Measurements from ENCODE around the gene CPB1. TPM values are rescaled to one million over a fixed set of nuclear protein-coding genes. Genes with fewer than 3 reads are reported as not detected.

CPB1 gene
- total RNA-seq, 1 donor from 2014 or later: not detected

GRCh38 chr3:148815316-148816110 lies 12.1 kb upstream of the CPB1 start:
- Mint-ChIP-seq H3K9me3 (no peaks in the 10 kb centered on the region), H3K27ac (no peak overlapping the region), H3K4me1 (no peaks in the 10 kb centered on the region), H3K27me3 (no peaks in the 10 kb centered on the region), H3K36me3 (ENCODE audit: low read depth) (no peaks in the 10 kb centered on the region), H3K4me3 (no peak overlapping the region)
- intact Hi-C loops (cut with micrococcal nuclease): no loop called here
- no peak for DNase-seq

GRCh38 chr3:148816427-148816826 lies 11.2 kb upstream of the CPB1 start:
- DNase-seq: no peak
- intact Hi-C loops (cut with micrococcal nuclease): no loop called here
- Mint-ChIP-seq H3K36me3 (ENCODE audit: low read depth) (no peaks in the 10 kb centered on the region), H3K27me3 (no peaks in the 10 kb centered on the region), H3K9me3 (no peaks in the 10 kb centered on the region), H3K27ac (no peak overlapping the region), H3K4me3 (no peak overlapping the region), H3K4me1 (no peaks in the 10 kb centered on the region)

GRCh38 chr3:148816981-148817525 lies 10.6 kb upstream of the CPB1 start:
- Mint-ChIP-seq H3K27ac (no peak overlapping the region), H3K9me3 (no peaks in the 10 kb centered on the region), H3K36me3 (ENCODE audit: low read depth) (no peaks in the 10 kb centered on the region), H3K27me3 (no peaks in the 10 kb centered on the region), H3K4me3 (no peak overlapping the region), H3K4me1 (no peaks in the 10 kb centered on the region)
- intact Hi-C loops (cut with micrococcal nuclease): no loop called here
- no peak for DNase-seq

- Mint-ChIP-seq H3K27me3 (peaks cover 3% of the 10 kb centered on the region), H3K36me3 (ENCODE audit: low read depth) (no peaks in the 10 kb centered on the region), H3K9me3 (no peaks in the 10 kb centered on the region), H3K4me3 (no peak overlapping the region), H3K4me1 (no peaks in the 10 kb centered on the region), H3K27ac (no peak overlapping the region)
- no peak for DNase-seq
- intact Hi-C loops (cut with micrococcal nuclease): no loop called here
Observed at GRCh38 chr3:148820361-148821245, 7.0 kb upstream of the CPB1 start.

GRCh38 chr3:148823026-148823425 lies 4.6 kb upstream of the CPB1 start:
- peaks cover 5% of the 10 kb centered on the region for H3K27me3 Mint-ChIP-seq
- H3K27ac Mint-ChIP-seq: no peak overlapping the region
- H3K4me1 Mint-ChIP-seq: no peaks in the 10 kb centered on the region
- no peak overlapping the region for H3K4me3 Mint-ChIP-seq
- DNase-seq: no peak
- no peaks in the 10 kb centered on the region for H3K36me3 Mint-ChIP-seq (ENCODE audit: low read depth)
- intact Hi-C loops (cut with micrococcal nuclease): no loop called here
- no peaks in the 10 kb centered on the region for H3K9me3 Mint-ChIP-seq

GRCh38 chr3:148825476-148825875 lies 2.1 kb upstream of the CPB1 start:
- H3K27me3 Mint-ChIP-seq: peaks cover 5% of the 10 kb centered on the region
- no peaks in the 10 kb centered on the region for H3K4me1 Mint-ChIP-seq
- H3K4me3 Mint-ChIP-seq: no peak overlapping the region
- DNase-seq: no peak
- H3K9me3 Mint-ChIP-seq: no peaks in the 10 kb centered on the region
- H3K36me3 Mint-ChIP-seq (ENCODE audit: low read depth): no peaks in the 10 kb centered on the region
- H3K27ac Mint-ChIP-seq: no peak overlapping the region
- intact Hi-C loops (cut with micrococcal nuclease): no loop called here

- no peak overlapping the region for H3K27ac Mint-ChIP-seq
- intact Hi-C loops (cut with micrococcal nuclease): no loop called here
- no peak for DNase-seq
- H3K9me3 Mint-ChIP-seq: no peaks in the 10 kb centered on the region
- no peak overlapping the region for H3K4me3 Mint-ChIP-seq
- peaks cover 5% of the 10 kb centered on the region for H3K27me3 Mint-ChIP-seq
- H3K4me1 Mint-ChIP-seq: no peaks in the 10 kb centered on the region
- no peaks in the 10 kb centered on the region for H3K36me3 Mint-ChIP-seq (ENCODE audit: low read depth)
Observed at GRCh38 chr3:148828136-148828690, 602 bp downstream of the CPB1 start.

GRCh38 chr3:148829926-148830325 lies 2.3 kb downstream of the CPB1 start:
- no peaks in the 10 kb centered on the region for H3K4me1 Mint-ChIP-seq
- H3K9me3 Mint-ChIP-seq: no peaks in the 10 kb centered on the region
- no peak overlapping the region for H3K27ac Mint-ChIP-seq
- intact Hi-C loops (cut with micrococcal nuclease): no loop called here
- no peaks in the 10 kb centered on the region for H3K36me3 Mint-ChIP-seq (ENCODE audit: low read depth)
- DNase-seq: no peak
- H3K27me3 Mint-ChIP-seq: peaks cover 2% of the 10 kb centered on the region
- no peak overlapping the region for H3K4me3 Mint-ChIP-seq

- peak; percentile 29 for DNase-seq
- Mint-ChIP-seq H3K36me3 (ENCODE audit: low read depth) (no peaks in the 10 kb centered on the region), H3K9me3 (no peaks in the 10 kb centered on the region), H3K27ac (no peak overlapping the region), H3K4me1 (no peaks in the 10 kb centered on the region), H3K27me3 (no peaks in the 10 kb centered on the region), H3K4me3 (no peak overlapping the region)
- intact Hi-C loops (cut with micrococcal nuclease): no loop called here
Observed at GRCh38 chr3:148833223-148833622, 5.6 kb downstream of the CPB1 start.

- DNase-seq: no peak
- Mint-ChIP-seq H3K4me1 (no peaks in the 10 kb centered on the region), H3K27ac (no peak overlapping the region), H3K36me3 (ENCODE audit: low read depth) (no peaks in the 10 kb centered on the region), H3K4me3 (no peak overlapping the region), H3K27me3 (no peaks in the 10 kb centered on the region), H3K9me3 (no peaks in the 10 kb centered on the region)
- intact Hi-C loops (cut with micrococcal nuclease): no loop called here
Observed at GRCh38 chr3:148839805-148840204, 12.2 kb downstream of the CPB1 start.

GRCh38 chr3:148840451-148840850 lies 12.8 kb downstream of the CPB1 start:
- DNase-seq: no peak
- H3K4me1 Mint-ChIP-seq: no peaks in the 10 kb centered on the region
- no peaks in the 10 kb centered on the region for H3K9me3 Mint-ChIP-seq
- H3K36me3 Mint-ChIP-seq (ENCODE audit: low read depth): no peaks in the 10 kb centered on the region
- intact Hi-C loops (cut with micrococcal nuclease): no loop called here
- H3K27me3 Mint-ChIP-seq: no peaks in the 10 kb centered on the region
- H3K4me3 Mint-ChIP-seq: no peak overlapping the region
- no peak overlapping the region for H3K27ac Mint-ChIP-seq

- Mint-ChIP-seq H3K4me3 (no peak overlapping the region), H3K27ac (no peak overlapping the region), H3K9me3 (no peaks in the 10 kb centered on the region), H3K4me1 (no peaks in the 10 kb centered on the region), H3K27me3 (peaks cover 2% of the 10 kb centered on the region), H3K36me3 (ENCODE audit: low read depth) (no peaks in the 10 kb centered on the region)
- intact Hi-C loops (cut with micrococcal nuclease): no loop called here
- DNase-seq: no peak
Observed at GRCh38 chr3:148845756-148846395, 18.3 kb downstream of the CPB1 start.

- Mint-ChIP-seq H3K27me3 (peaks cover 2% of the 10 kb centered on the region), H3K9me3 (no peaks in the 10 kb centered on the region), H3K4me3 (no peak overlapping the region), H3K4me1 (no peaks in the 10 kb centered on the region), H3K36me3 (ENCODE audit: low read depth) (no peaks in the 10 kb centered on the region), H3K27ac (no peak overlapping the region)
- DNase-seq: no peak
- intact Hi-C loops (cut with micrococcal nuclease): no loop called here
Observed at GRCh38 chr3:148847351-148847750, 19.7 kb downstream of the CPB1 start.

Data from activated CD4-positive, alpha-beta T cell treated with anti-CD3 and anti-CD28 coated beads, Interleukin-2, amount 10 ng/mL, durations not matched to agents 24 days and 14 days (primary cell).